ENCODE measurements around the gene IL16. TPM values are rescaled to one million over a fixed set of nuclear protein-coding genes. Genes with fewer than 3 reads are reported as not detected.

IL16 gene
- total RNA-seq, 1 experiment from 2014 or later = 0.81 TPM

DNA sequence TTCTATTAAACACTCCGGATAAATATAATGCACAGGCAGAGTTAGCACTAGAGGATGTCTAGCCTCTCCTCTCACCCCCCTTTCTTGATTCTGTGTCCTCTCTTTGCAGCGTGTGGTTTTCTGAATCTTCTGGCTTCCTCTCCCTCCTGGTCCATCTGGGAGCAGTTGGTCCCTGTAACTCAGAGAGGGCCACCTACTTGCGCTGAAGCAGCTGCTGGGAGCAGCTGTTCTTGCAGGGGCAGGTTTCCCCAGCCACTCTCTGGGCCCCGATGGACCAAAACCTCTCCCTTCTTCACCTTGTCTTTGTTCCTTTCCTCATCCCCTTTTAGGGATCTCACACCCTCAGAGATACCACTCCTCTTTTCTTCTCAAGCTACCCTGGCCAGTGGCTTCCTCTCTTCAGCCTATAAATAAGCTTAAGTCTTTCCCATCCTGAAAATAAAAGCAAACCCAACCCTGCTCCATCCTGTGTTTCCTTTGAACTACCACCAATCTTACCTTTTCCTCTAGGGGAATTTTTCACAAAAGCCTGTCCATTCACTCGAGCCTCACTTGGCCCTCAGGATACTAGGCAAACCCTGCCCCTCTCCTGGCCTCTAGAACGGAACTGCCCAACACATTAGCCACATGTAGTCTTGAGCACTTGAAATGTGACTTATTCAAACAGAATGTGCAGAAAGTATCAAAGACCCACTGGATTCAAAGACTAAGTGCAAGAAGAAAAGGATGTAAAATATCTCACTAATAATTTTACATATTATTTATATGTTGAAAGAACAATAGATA is 67.6 kb downstream of the IL16 start:
- H3K4me3 ChIP-seq (replicated peaks in 1 of 2; ENCODE audit: low read depth in 1 of 2, low read length in 2 of 2) = no peak overlapping the region
- H3K9me3 ChIP-seq (ENCODE audit: control insufficient read depth in 1 of 2, insufficient read depth in 1 of 2, low read depth in 1 of 2, low read length in 2 of 2) = no peaks in the 10 kb centered on the region
- intact Hi-C loops (cut with micrococcal nuclease) = loop anchor here (10.0 kb wide), 1 partner anchor 699 kb away; no protein-coding TSS in a partner anchor
- H2AFZ ChIP-seq (ENCODE audit: low read depth, low read length, poor library complexity, severe bottlenecking) = no peak overlapping the region
- ChIA-PET RAD21 (ENCODE audit: low non-redundant PET in 1 of 2, low total read pairs in 2 of 2, uncharacterized antibody in 2 of 2, unreplicated experiment in 2 of 2) (no interaction called here), CTCF (interaction anchor here (2.6 to 4.6 kb wide), 4 partner anchors 11 to 158 kb away, joined by 44 to 175 read pairs (median 82); no protein-coding TSS in a partner anchor), POLR2A (no interaction called here)
- no TSS peak for BruUV-seq (replicated peaks)
- H3K9ac ChIP-seq (ENCODE audit: low read length) = no peak overlapping the region
- no peaks in the 10 kb centered on the region for H3K79me2 ChIP-seq (ENCODE audit: insufficient read depth, low read length)
- no peak overlapping the region for H3K4me2 ChIP-seq (ENCODE audit: low read length)
- no peaks in the 10 kb centered on the region for H4K20me1 ChIP-seq (ENCODE audit: insufficient read depth)
- H3K9me2 ChIP-seq (ENCODE audit: insufficient read depth) = no peaks in the 10 kb centered on the region
- H3K4me1 ChIP-seq (ENCODE audit: control insufficient read depth in 1 of 2, insufficient read depth in 2 of 2, low read length in 2 of 2) = peaks cover 5 to 10% of the 10 kb centered on the region in 2 experiments
- DNase-seq (ENCODE audit: low read depth, low spot score) (no peak), ATAC-seq (no peak)
- no peaks in the 10 kb centered on the region for H3K36me3 ChIP-seq (ENCODE audit: control insufficient read depth in 1 of 2, insufficient read depth in 2 of 2, low read length in 2 of 2)
- no peak overlapping the region for H3K27ac ChIP-seq (ENCODE audit: low read depth, low read length)
- H3K27me3 ChIP-seq (ENCODE audit: insufficient read depth, low read length) = no peaks in the 10 kb centered on the region
- no peak for TF ChIP-seq ZFX (IDR thresholded peaks at IDR 0.05)
- no peak for TF ChIP-seq SP1 (IDR thresholded peaks at IDR 0.05; ENCODE audit: low read depth)
- TF ChIP-seq SRF (IDR thresholded peaks at IDR 0.05; ENCODE audit: low read depth) = no peak
- TF ChIP-seq RAD21 (IDR thresholded peaks at IDR 0.05; ENCODE audit: low read depth) = no peak
- TF ChIP-seq YY1 (IDR thresholded peaks at IDR 0.05; ENCODE audit: extremely low read depth, insufficient replicate concordance, low read depth, low read length) = no peak
- TF ChIP-seq FOSL1 (IDR thresholded peaks at IDR 0.05; ENCODE audit: low read depth) = no peak
- no peak for TF ChIP-seq POLR2AphosphoS5 (IDR thresholded peaks at IDR 0.05; ENCODE audit: low read depth, low read length)
- TF ChIP-seq, protein P1, sequence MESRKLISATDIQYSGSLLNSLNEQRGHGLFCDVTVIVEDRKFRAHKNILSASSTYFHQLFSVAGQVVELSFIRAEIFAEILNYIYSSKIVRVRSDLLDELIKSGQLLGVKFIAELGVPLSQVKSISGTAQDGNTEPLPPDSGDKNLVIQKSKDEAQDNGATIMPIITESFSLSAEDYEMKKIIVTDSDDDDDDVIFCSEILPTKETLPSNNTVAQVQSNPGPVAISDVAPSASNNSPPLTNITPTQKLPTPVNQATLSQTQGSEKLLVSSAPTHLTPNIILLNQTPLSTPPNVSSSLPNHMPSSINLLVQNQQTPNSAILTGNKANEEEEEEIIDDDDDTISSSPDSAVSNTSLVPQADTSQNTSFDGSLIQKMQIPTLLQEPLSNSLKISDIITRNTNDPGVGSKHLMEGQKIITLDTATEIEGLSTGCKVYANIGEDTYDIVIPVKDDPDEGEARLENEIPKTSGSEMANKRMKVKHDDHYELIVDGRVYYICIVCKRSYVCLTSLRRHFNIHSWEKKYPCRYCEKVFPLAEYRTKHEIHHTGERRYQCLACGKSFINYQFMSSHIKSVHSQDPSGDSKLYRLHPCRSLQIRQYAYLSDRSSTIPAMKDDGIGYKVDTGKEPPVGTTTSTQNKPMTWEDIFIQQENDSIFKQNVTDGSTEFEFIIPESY (IDR thresholded peaks at IDR 0.05; ENCODE audit: extremely low read depth, insufficient replicate concordance, low read length) = no peak
- no peak for TF ChIP-seq POLR2A (IDR thresholded peaks at IDR 0.05; ENCODE audit: borderline replicate concordance, extremely low read depth, insufficient read depth, insufficient read length)
- TF ChIP-seq SIN3A (IDR thresholded peaks at IDR 0.05; ENCODE audit: low read depth) = no peak
- TF ChIP-seq CBX3 (IDR thresholded peaks at IDR 0.05; ENCODE audit: low read depth) = no peak
- TF ChIP-seq ZNF274 (IDR thresholded peaks at IDR 0.05; ENCODE audit: low read depth, low read length) = no peak
- no peak for TF ChIP-seq EZH2phosphoT487 (IDR thresholded peaks at IDR 0.05; ENCODE audit: borderline replicate concordance)
- TF ChIP-seq, protein P2, sequence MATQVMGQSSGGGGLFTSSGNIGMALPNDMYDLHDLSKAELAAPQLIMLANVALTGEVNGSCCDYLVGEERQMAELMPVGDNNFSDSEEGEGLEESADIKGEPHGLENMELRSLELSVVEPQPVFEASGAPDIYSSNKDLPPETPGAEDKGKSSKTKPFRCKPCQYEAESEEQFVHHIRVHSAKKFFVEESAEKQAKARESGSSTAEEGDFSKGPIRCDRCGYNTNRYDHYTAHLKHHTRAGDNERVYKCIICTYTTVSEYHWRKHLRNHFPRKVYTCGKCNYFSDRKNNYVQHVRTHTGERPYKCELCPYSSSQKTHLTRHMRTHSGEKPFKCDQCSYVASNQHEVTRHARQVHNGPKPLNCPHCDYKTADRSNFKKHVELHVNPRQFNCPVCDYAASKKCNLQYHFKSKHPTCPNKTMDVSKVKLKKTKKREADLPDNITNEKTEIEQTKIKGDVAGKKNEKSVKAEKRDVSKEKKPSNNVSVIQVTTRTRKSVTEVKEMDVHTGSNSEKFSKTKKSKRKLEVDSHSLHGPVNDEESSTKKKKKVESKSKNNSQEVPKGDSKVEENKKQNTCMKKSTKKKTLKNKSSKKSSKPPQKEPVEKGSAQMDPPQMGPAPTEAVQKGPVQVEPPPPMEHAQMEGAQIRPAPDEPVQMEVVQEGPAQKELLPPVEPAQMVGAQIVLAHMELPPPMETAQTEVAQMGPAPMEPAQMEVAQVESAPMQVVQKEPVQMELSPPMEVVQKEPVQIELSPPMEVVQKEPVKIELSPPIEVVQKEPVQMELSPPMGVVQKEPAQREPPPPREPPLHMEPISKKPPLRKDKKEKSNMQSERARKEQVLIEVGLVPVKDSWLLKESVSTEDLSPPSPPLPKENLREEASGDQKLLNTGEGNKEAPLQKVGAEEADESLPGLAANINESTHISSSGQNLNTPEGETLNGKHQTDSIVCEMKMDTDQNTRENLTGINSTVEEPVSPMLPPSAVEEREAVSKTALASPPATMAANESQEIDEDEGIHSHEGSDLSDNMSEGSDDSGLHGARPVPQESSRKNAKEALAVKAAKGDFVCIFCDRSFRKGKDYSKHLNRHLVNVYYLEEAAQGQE (IDR thresholded peaks at IDR 0.05; ENCODE audit: low read depth) = no peak
- TF ChIP-seq, protein P3, sequence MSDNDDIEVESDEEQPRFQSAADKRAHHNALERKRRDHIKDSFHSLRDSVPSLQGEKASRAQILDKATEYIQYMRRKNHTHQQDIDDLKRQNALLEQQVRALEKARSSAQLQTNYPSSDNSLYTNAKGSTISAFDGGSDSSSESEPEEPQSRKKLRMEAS (IDR thresholded peaks at IDR 0.05) = no peak
- no peak for TF ChIP-seq CEBPB (IDR thresholded peaks at IDR 0.05; ENCODE audit: low read depth)
- TF ChIP-seq ELF1 (IDR thresholded peaks at IDR 0.05; ENCODE audit: borderline replicate concordance, low read depth) = no peak
- TF ChIP-seq JUND (IDR thresholded peaks at IDR 0.05) = no peak
- TF ChIP-seq TCF7L2 (IDR thresholded peaks at IDR 0.05; ENCODE audit: borderline replicate concordance, extremely low read depth, insufficient read depth, insufficient read length) = no peak
- TF ChIP-seq, protein P4, sequence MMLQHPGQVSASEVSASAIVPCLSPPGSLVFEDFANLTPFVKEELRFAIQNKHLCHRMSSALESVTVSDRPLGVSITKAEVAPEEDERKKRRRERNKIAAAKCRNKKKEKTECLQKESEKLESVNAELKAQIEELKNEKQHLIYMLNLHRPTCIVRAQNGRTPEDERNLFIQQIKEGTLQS (IDR thresholded peaks at IDR 0.05) = no peak

All from HCT116 (cell line).